ENCODE measurements around the gene KIF1A. TPM values are rescaled to one million over a fixed set of nuclear protein-coding genes. Genes with fewer than 3 reads are reported as not detected.

KIF1A gene
- polyA plus RNA-seq, 1 donor from 2014 or later = 63.4 TPM

- Histone ChIP-seq H3K4me3 (ENCODE audit: low read length) (no peak overlapping the region), H4K20me1 (ENCODE audit: insufficient read depth) (peaks cover 3% of the 10 kb centered on the region), H3K4me2 (ENCODE audit: low read length) (no peak overlapping the region), H2AFZ (ENCODE audit: low read depth, low read length) (no peak overlapping the region), H3K9me3 (ENCODE audit: low read length) (peaks cover 37% of the 10 kb centered on the region), H3K36me3 (ENCODE audit: insufficient read depth, low read length) (peaks cover 25% of the 10 kb centered on the region), H3K79me2 (replicated peaks; ENCODE audit: insufficient read depth, low read length) (peaks cover 82% of the 10 kb centered on the region), H3F3A (ENCODE audit: insufficient read depth, low read length, poor library complexity, severe bottlenecking) (peaks cover 7% of the 10 kb centered on the region), H3K27me3 (ENCODE audit: insufficient read depth, low read depth, low read length) (no peaks in the 10 kb centered on the region), H3K27ac (ENCODE audit: low read length) (no peak overlapping the region), H3K9ac (ENCODE audit: low read length) (no peak overlapping the region), H3K9me2 (ENCODE audit: insufficient read depth, low read length) (no peaks in the 10 kb centered on the region)
- TF ChIP-seq CTCF (IDR thresholded peaks at IDR 0.05; ENCODE audit: poor library complexity, severe bottlenecking) (no peak), EZH2 (IDR thresholded peaks at IDR 0.05; ENCODE audit: borderline replicate concordance, insufficient read depth, low read length, poor library complexity, severe bottlenecking) (no peak), RAD21 (conservative IDR thresholded peaks at IDR 0.05) (no peak), REST (IDR thresholded peaks at IDR 0.05; ENCODE audit: borderline replicate concordance) (no peak), EP300 (conservative IDR thresholded peaks at IDR 0.05; ENCODE audit: poor library complexity, severe bottlenecking) (no peak), MXI1 (conservative IDR thresholded peaks at IDR 0.05; ENCODE audit: poor library complexity, severe bottlenecking) (no peak), SMC3 (conservative IDR thresholded peaks at IDR 0.05; ENCODE audit: poor library complexity) (no peak), POLR2AphosphoS5 (IDR thresholded peaks at IDR 0.05) (no peak), TAF1 (IDR thresholded peaks at IDR 0.05; ENCODE audit: low read depth) (no peak)
Observed at GRCh38 chr2:240814280-240814679, 5.7 kb downstream of the KIF1A start.

DNA sequence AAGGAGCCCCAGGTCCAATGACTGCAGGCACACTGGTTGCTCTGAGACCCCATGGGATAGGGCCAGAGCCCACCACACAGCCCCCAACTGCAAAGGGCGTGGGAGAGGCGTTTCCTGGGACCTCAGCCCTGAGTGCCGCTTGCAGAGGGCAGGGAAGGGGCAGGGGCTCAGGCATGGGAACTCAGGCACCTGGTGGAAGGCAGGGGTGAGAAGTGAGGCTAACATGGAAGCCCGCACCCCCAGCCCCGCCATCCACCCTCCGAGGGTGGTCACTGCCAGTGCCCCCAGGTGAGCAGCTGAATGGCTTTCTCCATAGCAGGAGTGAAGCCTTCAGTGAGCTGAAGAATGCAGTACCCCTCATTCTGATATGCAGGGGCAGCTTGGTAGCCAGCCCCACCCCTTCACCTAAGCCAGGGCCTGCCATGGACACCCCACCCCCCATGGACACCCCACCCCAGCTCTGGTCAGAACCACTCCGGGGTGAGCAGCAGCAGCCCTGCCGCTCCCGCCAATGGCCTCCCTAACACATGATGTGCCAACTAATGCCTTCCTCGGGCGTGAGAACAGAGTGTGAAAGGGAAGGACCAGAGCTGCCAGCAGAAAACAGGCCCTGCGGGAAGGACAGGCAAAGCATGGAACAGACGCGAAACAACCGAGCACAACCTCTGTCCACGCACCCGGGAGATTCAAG lies 6.6 kb downstream of the KIF1A start:
- no peaks in the 10 kb centered on the region for H3K27me3 ChIP-seq (ENCODE audit: insufficient read depth, low read depth, low read length)
- H3K9me3 ChIP-seq (ENCODE audit: low read length) = peaks cover 37% of the 10 kb centered on the region
- H3F3A ChIP-seq (ENCODE audit: insufficient read depth, low read length, poor library complexity, severe bottlenecking) = peaks cover 7% of the 10 kb centered on the region
- H3K9me2 ChIP-seq (ENCODE audit: insufficient read depth, low read length) = no peaks in the 10 kb centered on the region
- peaks cover 84% of the 10 kb centered on the region for H3K79me2 ChIP-seq (replicated peaks; ENCODE audit: insufficient read depth, low read length)
- H3K9ac ChIP-seq (ENCODE audit: low read length) = no peak overlapping the region
- peaks cover 25% of the 10 kb centered on the region for H3K36me3 ChIP-seq (ENCODE audit: insufficient read depth, low read length)
- TF ChIP-seq EZH2 (IDR thresholded peaks at IDR 0.05; ENCODE audit: borderline replicate concordance, insufficient read depth, low read length, poor library complexity, severe bottlenecking) = no peak
- TF ChIP-seq EP300 (conservative IDR thresholded peaks at IDR 0.05; ENCODE audit: poor library complexity, severe bottlenecking) = no peak
- TF ChIP-seq MXI1 (conservative IDR thresholded peaks at IDR 0.05; ENCODE audit: poor library complexity, severe bottlenecking) = no peak
- no peak for TF ChIP-seq REST (IDR thresholded peaks at IDR 0.05; ENCODE audit: borderline replicate concordance)
- TF ChIP-seq SMC3 (conservative IDR thresholded peaks at IDR 0.05; ENCODE audit: poor library complexity) = no peak
- TF ChIP-seq RAD21 (conservative IDR thresholded peaks at IDR 0.05) = no peak
- TF ChIP-seq POLR2AphosphoS5 (IDR thresholded peaks at IDR 0.05) = no peak
- no peak for TF ChIP-seq TAF1 (IDR thresholded peaks at IDR 0.05; ENCODE audit: low read depth)
- TF ChIP-seq CTCF (IDR thresholded peaks at IDR 0.05; ENCODE audit: poor library complexity, severe bottlenecking) = no peak
- no peak overlapping the region for H3K4me2 ChIP-seq (ENCODE audit: low read length)
- peaks cover 3% of the 10 kb centered on the region for H4K20me1 ChIP-seq (ENCODE audit: insufficient read depth)
- H2AFZ ChIP-seq (ENCODE audit: low read depth, low read length) = no peak overlapping the region
- no peak overlapping the region for H3K27ac ChIP-seq (ENCODE audit: low read length)
- no peak overlapping the region for H3K4me3 ChIP-seq (ENCODE audit: low read length)
